SK-N-SH treated with all-trans-retinoic acid at 6 μM for 48 hours (cell line): Measurements from ENCODE around the gene CABS1.

ENCODE experiments used
- CREB5 ChIP-seq: fragments of 250-450 bp; sonication (Bioruptor Pico); IDR thresholded peaks from 2 replicates; pipeline ENCODE4 v1.5.1; 2020; ENCODE audit warnings: low read depth, mild to moderate bottlenecking, moderate library complexity
- CSRNP3 ChIP-seq: fragments of 250-450 bp; sonication (Bioruptor Pico); IDR thresholded peaks from 2 replicates; pipeline ENCODE4 v1.5.1; 2021; ENCODE audit warnings: mild to moderate bottlenecking, moderate library complexity
- ESRRG ChIP-seq: fragments of 250-450 bp; sonication (Bioruptor Pico); IDR thresholded peaks from 2 replicates; pipeline ENCODE4 v1.6.1; 2021; ENCODE audit warnings: mild to moderate bottlenecking
- OSR1 ChIP-seq: fragments of 250-450 bp; sonication (Bioruptor Pico); IDR thresholded peaks from 2 replicates; pipeline ENCODE4 v1.8.0; 2022; ENCODE audit warnings: moderate library complexity, mild to moderate bottlenecking, inconsistent platforms
- PATZ1 ChIP-seq: fragments of 250-450 bp; sonication (Bioruptor Pico); IDR thresholded peaks from 2 replicates; pipeline ENCODE4 v1.8.0; 2020; ENCODE audit warnings: mild to moderate bottlenecking, moderate library complexity, borderline replicate concordance
- POU6F1 ChIP-seq: fragments of 250-450 bp; sonication (Bioruptor Pico); IDR thresholded peaks from 2 replicates; pipeline ENCODE4 v1.8.0; 2021; ENCODE audit warnings: low read depth, mild to moderate bottlenecking, moderate library complexity, borderline replicate concordance
- PPARA ChIP-seq: fragments of 250-450 bp; sonication (Bioruptor Pico); IDR thresholded peaks from 2 replicates; pipeline ENCODE4 v1.5.0; 2020; ENCODE audit warnings: mild to moderate bottlenecking, borderline replicate concordance
- TOX ChIP-seq: fragments of 250-450 bp; sonication (Bioruptor Pico); IDR thresholded peaks from 2 replicates; pipeline ENCODE4 v1.8.0; 2021; ENCODE audit warnings: mild to moderate bottlenecking, moderate library complexity, borderline replicate concordance
- ZC3H10 ChIP-seq: fragments of 250-450 bp; sonication (Bioruptor Pico); IDR thresholded peaks from 2 replicates; pipeline ENCODE4 v1.5.1; 2021; ENCODE audit warnings: mild to moderate bottlenecking, moderate library complexity
- ZFP3 ChIP-seq: fragments of 250-450 bp; sonication (Bioruptor Pico); IDR thresholded peaks from 2 replicates; pipeline ENCODE4 v1.5.0; 2020; ENCODE audit warnings: mild to moderate bottlenecking, moderate library complexity
- ZFP30 ChIP-seq: fragments of 450-650 bp; formaldehyde crosslinking; IDR thresholded peaks from 2 replicates; pipeline ENCODE4 v1.5.0; 2022; ENCODE audit warnings: mild to moderate bottlenecking, moderate library complexity
- ZNF70 ChIP-seq: fragments of 450-650 bp; formaldehyde crosslinking; IDR thresholded peaks from 2 replicates; pipeline ENCODE4 v1.5.0; 2020; ENCODE audit warnings: mild to moderate bottlenecking, moderate library complexity

- no peak for TF ChIP-seq PPARA (CRISPR knock-in tag)
- TF ChIP-seq ZFP3, result no peak
- no peak for TF ChIP-seq OSR1 (CRISPR knock-in tag)
- no peak for TF ChIP-seq POU6F1
- no peak for TF ChIP-seq ZNF70
- TF ChIP-seq ZC3H10 (CRISPR knock-in tag), result no peak
- TF ChIP-seq CREB5, result no peak
- no peak for TF ChIP-seq TOX
- no peak for TF ChIP-seq ZFP30 (CRISPR knock-in tag)
- no peak for TF ChIP-seq PATZ1 (CRISPR knock-in tag)
- TF ChIP-seq ESRRG (CRISPR knock-in tag), result no peak
- TF ChIP-seq CSRNP3, result no peak
Measured at GRCh38 chr4:70367813-70368212, 33.0 kb downstream of the CABS1 start.
